ENCODE results near the gene CENPVL3.
"Not testable (repeated sequence)": the region's sequence is repeated elsewhere in the genome, so short reads cannot be mapped to it uniquely, and the experiment has no call there.

Gene CENPVL3
- 0 reads per million in 4 experiments for total RNA-seq

DNA sequence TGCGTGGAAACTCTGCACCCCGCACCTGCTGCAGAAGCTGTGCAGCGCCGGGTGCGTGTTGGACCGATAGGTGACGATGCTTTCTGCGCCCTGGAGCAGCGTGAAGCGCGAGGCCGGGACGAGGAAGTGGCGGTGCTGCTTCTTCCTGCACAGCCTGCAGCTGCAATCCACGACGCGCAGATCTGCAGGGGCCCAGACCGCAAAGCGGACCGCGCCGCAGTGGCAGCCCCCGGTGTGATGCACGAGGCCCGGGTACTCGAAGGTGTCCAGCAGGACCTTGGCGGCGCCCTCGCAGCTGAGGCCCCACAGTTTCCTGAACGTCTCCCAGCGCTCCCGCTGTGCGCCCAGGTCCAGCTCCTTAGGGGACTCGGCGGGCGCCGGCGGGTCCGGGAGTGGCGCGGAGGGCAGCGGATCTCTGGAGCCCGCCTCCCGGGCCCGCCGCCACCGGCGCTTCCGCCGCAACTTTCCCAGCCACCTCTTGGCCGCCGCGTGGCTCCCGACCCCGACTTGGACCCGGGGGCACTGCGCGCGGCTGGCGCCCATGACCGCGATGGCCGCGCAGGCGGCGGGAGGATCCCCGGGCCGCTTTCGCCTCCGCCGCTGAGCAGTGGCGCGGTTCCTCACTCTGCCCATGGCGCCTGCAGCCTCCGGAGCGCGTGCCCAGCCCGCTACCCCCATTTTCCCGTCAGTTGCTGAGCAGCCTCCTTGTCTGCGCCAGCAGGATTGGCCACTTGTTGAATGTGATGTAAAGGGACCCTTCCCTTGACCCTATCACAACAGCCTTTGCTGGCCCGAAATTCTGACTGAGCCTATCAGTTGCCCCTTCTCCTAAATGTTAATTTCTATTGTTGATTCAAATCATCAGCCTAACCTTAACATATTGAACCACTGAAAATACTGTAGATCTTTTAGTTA lies at the start of gene CENPVL3:
Gene CENPVL3, minus strand, starts transcription at position 672 of the 915 bp plus-strand sequence. Its CDS starts 39 bp downstream, at position 633.
- not testable (repeated sequence) for DNase-seq

DNA sequence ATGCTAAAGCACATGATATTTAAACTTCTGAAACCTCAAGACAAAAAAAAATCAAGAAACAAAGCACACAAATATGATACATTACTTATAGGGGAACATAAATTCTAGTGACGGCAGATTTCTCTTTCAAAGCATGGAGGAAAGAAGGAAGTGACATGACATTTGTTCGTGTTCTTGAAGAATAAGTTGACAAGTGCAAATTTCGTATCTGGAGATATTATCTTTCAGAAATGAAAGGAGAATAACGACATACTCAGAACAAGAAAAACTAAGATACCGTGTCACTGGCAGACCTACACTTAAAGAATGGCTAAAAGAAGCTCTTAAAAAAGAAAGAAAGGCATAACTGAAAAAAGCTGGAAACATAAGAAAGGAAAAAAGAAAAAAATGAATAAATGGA lies 47.3 kb upstream of the CENPVL3 start:
- DNase-seq = no peak

DNA sequence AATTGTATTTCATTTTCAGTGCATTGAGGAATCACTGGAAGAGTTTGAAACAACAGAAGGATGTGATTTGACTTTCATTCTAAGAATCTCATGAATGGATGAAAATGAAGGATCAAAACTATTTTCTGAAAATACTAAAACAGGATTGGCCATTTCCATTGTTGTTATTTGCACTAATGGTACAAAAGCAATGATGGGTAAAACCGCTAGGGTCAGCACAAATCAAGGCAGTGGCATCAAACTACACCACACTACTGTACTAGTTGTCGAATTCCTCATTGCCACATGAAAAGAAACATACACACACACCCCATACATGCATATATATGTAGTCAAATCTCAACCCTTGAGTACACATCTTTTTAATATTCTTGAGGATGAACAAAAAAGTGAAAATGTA lies 24.7 kb upstream of the CENPVL3 start:
- no peak for DNase-seq

DNA sequence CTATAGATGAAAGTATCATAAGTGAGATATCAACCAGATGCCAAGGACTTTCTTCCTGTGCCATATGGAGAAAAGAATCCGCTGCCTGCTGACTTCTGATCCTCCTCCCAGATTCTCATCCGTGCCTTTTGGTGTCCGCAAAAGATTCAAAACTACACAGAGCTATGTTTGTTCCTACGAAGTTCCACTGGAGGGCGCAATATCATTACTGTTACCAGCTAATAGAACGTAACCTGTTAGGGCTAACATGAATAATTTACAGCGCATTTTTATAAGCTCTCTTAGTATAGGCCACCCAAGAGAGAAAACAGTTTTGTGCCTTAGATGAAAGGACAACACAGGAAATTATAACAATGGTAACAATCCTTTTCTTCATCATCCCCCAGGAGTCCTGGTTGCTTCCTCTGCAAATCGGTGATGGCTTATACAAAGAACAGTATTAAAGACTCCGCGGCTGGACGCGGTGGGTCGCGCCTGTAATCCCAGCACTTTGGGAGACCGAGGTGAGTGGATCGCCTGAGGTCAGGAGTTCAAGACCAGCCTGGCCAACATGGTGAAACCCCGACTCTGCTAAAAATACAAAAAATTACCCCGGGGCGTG lies 22.8 kb upstream of the CENPVL3 start:
- DNase-seq = no peak

DNA sequence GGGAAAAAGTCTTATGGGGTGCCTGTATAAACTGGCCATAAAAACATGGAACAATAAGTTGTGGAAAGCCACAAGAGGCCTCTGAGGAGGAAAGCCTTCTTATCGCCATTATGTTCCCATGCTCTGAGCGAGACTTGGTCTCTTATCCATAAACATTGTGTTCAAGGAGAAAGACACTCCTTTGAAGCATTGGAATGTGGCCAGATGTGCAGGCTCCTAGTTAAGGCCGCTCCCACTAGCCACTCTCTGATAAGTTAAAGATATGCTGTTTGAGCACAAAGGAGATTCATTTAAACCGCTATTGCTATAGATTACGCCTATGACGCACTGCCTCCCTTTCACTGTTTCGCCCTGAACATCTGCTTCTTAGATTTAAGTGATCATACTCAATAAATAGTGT lies 17.8 kb upstream of the CENPVL3 start:
- DNase-seq = not testable (repeated sequence)

DNA sequence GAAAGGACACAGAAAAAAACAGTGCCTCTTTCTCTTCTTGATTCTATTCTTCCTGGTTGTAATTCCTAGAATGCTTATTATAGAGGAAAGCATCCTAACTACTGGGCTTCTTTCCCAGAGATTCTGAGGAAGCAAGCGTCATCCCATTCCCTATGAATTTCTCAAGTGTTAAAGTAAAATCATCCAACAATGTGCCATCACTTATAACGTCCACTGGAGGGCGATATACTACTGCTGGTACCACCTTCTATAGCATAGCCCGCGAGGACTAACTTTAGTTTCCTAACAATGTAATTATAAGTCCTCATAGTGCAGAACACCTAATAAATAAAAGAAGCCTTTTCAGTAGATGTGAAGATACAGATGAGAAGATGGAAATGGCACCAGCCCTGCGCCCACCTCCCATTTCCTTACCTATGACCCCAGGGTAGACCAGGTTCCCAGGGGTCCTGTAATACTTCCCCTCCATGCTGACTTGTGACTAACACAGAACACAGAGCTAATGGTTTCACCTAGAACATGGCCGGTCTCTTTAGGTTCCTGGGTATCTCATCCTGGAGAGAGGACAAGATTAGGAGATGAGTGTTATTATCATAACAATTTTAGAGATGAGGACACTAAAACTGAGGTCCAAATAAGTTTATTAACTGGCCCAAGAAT lies 4.2 kb downstream of the CENPVL3 start:
- no peak for DNase-seq

DNA sequence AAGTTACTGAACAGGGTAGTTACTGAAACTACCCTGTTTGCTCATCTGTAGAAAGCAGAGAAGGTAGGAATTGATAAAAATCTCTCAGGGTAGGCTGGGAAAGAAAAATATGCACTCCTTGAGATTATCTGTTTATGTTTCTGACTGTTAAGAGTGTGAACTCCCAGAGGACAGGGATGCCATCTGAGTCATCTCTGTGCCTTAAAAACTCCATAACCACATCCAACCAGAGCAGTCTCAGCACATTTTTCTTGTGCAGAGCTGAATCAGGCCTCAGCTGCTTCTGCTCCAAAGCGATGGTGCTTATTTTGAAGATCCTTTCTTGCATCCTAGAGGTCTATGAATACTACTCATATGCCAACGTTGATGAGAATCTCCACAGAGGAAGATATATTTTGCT lies 9.9 kb downstream of the CENPVL3 start:
- DNase-seq = no peak

DNA sequence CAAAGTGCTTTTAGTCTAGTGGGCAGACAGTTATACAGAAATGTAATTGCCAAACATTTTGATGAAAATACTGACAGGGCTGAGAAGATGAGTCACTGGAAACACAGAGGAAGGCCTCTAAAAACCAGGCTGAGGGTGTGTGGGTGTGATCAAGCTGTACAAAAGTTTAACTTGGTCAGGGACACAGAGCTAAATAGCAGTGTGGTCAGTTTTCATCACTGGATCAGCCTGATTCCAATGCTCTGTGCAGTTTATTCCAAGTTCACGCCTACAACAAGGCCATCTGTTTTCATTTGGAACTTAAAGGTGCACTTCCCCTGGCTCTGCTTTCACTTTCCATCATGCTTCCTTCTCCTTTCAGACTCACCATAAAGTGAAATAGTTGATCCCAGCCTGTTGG lies 10.6 kb downstream of the CENPVL3 start:
- no peak for DNase-seq

DNA sequence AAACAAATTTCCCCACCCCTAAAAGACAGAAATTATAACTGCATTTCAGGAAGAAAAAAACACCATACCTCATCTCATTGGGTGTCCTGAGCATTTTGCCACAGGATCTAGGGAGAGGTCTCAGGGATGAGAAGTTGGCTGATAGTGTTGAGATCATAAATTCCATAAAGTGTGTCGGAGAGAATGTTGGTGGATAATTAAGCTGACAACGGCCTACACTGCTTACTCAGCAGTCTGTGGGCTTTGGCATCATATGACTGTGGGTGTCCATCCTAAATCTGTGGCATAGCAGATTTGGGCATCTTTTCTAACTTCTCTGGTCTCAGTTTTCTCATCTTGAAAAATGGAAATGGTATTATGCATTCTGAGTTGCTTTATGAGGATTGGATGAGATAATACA lies 12.3 kb downstream of the CENPVL3 start:
- DNase-seq = no peak

DNA sequence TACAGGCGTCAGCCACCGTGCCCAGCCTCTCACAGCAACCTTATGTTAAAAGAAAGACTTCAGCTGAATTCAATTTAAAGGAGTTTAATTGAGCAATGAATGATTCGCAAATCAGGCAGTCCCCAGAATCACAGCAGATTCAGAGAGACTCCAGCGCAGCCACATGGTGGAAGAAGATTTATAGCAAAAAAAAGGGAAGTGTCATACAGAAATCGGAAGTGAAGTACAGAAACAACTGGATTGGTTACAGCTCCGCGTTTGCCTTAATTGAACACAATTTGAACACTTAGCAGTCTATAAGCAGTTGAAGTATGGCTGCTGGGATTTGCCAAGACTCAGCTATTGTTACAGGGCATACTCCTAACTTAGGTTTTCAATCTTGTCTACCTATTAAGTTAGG lies 19.8 kb downstream of the CENPVL3 start:
- no peak for DNase-seq

DNA sequence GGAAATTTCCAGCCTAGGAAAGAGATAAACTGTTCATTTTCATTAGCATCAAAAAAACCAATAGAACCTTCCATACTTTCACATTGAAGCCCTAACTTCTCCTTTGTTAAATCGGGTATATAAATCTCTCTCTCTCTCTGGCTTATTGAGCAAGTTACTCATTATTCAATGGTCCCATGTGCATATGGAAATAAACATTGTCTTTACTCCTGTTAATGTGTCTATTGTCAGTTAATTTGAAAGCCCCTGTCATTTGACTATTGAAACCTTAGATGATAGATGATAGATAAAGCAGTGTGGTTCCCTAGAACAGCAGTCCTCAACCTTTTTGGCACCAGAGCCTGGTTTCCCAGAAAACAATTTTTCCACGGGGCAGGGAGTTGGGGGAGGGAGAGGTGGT lies 46.8 kb downstream of the CENPVL3 start:
- DNase-seq = no peak

DNA sequence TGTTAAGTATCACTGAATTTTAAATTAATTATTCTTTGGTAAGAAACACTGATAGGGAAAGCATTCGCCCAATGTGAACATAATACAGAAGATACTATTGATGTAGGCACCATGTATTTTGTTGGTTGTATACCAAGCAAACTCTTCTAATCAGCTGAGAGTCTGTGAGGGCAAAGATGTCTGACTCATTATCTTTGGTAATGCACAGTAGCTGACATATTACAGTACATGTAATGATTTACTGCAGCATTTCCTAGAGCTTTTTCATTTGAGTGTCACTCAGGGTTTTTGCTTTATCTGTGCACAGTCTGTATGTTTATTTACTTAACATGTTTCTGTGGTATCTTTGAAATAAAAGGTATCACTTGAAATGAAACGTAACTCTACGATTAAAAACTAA lies 49.2 kb downstream of the CENPVL3 start:
- no peak for DNase-seq

DNA sequence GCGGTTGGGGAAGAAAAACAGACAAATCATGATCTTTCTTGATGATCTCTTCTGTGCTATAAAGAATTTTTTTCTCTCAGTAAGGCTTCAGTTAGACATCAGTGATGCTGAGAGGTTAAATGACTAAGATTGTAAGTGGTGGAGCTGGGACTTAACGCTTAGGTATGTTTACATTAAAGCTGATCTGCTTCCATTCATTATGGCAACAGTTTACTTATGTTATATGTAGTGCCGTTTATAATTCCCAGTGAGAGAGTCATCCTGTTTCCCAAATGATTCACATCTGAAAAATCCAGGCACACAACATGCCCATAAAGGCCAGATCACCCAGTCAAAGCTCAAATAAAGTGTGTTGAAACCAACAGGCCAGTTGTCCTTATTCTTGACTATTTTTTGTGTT lies 50.1 kb downstream of the CENPVL3 start:
- DNase-seq = no peak
